K562 (cell line): ENCODE data around the gene ARHGAP26. TPM values are rescaled to one million over a fixed set of nuclear protein-coding genes. Genes with fewer than 3 reads are reported as not detected.

Experiments
- FOXK1 ChIP-seq: sonication (generic); formaldehyde crosslinking; IDR thresholded peaks from 2 replicates; pipeline ENCODE4 v1.8.0; 2022; ENCODE audit warnings: missing genetic modification reagents, mild to moderate bottlenecking, borderline replicate concordance
- ZNF134 ChIP-seq: fragments of 250-450 bp; sonication (Bioruptor Pico); conservative IDR thresholded peaks from 2 replicates; pipeline ENCODE4 v1.4.0; 2020
- polyA plus RNA-seq, 8 experiments: library from polyadenylated mRNA; depleted of rRNA in 4 of 8; stranded (reverse) in 5 of 8; unstranded in 3 of 8; fragments of >200 nt; fragmentation: Nextera tagmentation in 2 of 8; fragmentation: Illumina TruSeq in 1 of 8; extraction: Ambion mirVana in 2 of 8; extraction: Trizol in 1 of 8; gene quantifications; 2 replicates each; pipeline versions ENCODE4 v1.2.1 to v1.2.3, GENCODE V29; 2011 to 2014; ENCODE audit warnings: inconsistent platforms in 1 of 8, missing spikeins in 1 of 8
- total RNA-seq, 7 experiments: library from RNA; depleted of rRNA in 6 of 7; stranded (reverse); fragments of >200 nt in 6 of 7; fragmentation: Illumina TruSeq in 2 of 7; extraction: Trizol in 2 of 7; gene quantifications; 2 replicates each; pipeline versions ENCODE4 v1.2.1 to v1.2.3, GENCODE V29; 2011 to 2021; ENCODE audit warnings: low replicate concordance in 1 of 7
- TF ChIP-seq, protein P1 (sequence below): fragments of 200-800 bp; sonication (Bioruptor generic); IDR thresholded peaks from 2 replicates; pipeline ENCODE4 v1.6.1; 2016; ENCODE audit warnings: missing genetic modification characterization, missing compliant biosample characterization
- TF ChIP-seq, protein P2 (sequence below): IDR thresholded peaks from 2 replicates; pipeline ENCODE4 v1.6.1; 2011; ENCODE audit warnings: borderline replicate concordance, low read depth, mild to moderate bottlenecking, moderate library complexity, low read length; ENCODE audit not compliant: insufficient read depth, poor library complexity, severe bottlenecking

Gene ARHGAP26
- total and polyA plus RNA-seq, 9 of the 15 experiments (the other 6 are each of a cell fraction or from before 2014, with no cell fraction given): 0.13 to 1.1 (median 0.55) TPM

DNA sequence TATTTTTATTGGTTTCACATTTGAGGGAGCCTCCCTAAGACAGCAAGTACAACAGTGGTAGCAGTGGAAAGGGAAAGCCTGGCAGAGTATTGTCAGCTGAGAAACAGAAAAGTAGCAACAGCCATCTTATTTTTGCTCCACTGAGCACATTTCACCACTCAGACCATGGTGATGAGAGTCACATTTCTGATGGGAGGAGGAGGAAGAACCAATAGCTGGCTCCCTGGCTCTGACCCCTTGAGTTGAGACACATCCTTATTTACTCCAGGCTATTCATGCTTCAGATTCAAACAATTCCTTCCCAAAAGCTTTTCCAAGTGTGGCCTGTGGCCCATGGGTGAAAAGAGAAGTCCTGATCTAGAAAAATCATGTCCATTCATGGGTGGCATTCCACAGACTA, 236.3 kb downstream of the ARHGAP26 start (continued):
- TF ChIP-seq, protein P1, sequence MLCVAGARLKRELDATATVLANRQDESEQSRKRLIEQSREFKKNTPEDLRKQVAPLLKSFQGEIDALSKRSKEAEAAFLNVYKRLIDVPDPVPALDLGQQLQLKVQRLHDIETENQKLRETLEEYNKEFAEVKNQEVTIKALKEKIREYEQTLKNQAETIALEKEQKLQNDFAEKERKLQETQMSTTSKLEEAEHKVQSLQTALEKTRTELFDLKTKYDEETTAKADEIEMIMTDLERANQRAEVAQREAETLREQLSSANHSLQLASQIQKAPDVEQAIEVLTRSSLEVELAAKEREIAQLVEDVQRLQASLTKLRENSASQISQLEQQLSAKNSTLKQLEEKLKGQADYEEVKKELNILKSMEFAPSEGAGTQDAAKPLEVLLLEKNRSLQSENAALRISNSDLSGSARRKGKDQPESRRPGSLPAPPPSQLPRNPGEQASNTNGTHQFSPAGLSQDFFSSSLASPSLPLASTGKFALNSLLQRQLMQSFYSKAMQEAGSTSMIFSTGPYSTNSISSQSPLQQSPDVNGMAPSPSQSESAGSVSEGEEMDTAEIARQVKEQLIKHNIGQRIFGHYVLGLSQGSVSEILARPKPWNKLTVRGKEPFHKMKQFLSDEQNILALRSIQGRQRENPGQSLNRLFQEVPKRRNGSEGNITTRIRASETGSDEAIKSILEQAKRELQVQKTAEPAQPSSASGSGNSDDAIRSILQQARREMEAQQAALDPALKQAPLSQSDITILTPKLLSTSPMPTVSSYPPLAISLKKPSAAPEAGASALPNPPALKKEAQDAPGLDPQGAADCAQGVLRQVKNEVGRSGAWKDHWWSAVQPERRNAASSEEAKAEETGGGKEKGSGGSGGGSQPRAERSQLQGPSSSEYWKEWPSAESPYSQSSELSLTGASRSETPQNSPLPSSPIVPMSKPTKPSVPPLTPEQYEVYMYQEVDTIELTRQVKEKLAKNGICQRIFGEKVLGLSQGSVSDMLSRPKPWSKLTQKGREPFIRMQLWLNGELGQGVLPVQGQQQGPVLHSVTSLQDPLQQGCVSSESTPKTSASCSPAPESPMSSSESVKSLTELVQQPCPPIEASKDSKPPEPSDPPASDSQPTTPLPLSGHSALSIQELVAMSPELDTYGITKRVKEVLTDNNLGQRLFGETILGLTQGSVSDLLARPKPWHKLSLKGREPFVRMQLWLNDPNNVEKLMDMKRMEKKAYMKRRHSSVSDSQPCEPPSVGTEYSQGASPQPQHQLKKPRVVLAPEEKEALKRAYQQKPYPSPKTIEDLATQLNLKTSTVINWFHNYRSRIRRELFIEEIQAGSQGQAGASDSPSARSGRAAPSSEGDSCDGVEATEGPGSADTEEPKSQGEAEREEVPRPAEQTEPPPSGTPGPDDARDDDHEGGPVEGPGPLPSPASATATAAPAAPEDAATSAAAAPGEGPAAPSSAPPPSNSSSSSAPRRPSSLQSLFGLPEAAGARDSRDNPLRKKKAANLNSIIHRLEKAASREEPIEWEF (CRISPR knock-in tag): no peak
- TF ChIP-seq, protein P2, sequence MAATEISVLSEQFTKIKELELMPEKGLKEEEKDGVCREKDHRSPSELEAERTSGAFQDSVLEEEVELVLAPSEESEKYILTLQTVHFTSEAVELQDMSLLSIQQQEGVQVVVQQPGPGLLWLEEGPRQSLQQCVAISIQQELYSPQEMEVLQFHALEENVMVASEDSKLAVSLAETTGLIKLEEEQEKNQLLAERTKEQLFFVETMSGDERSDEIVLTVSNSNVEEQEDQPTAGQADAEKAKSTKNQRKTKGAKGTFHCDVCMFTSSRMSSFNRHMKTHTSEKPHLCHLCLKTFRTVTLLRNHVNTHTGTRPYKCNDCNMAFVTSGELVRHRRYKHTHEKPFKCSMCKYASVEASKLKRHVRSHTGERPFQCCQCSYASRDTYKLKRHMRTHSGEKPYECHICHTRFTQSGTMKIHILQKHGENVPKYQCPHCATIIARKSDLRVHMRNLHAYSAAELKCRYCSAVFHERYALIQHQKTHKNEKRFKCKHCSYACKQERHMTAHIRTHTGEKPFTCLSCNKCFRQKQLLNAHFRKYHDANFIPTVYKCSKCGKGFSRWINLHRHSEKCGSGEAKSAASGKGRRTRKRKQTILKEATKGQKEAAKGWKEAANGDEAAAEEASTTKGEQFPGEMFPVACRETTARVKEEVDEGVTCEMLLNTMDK: no peak
- TF ChIP-seq FOXK1 (no peak), ZNF134 (CRISPR knock-in tag) (no peak)
- TF ChIP-seq, all 486 proteins: peak for 0
